Trophoblast cell (in vitro differentiated cells and primary cell): ENCODE results near the gene CA12.

Source experiments
- DNase-seq, 2 donors: peaks; one replicate each; pipeline ENCODE4 v3.0.0-alpha.2; 2016
- H2AFZ ChIP-seq: 2 replicates; pipeline ENCODE4 v1.6.1; 2013; ENCODE audit warnings: low read length, moderate library complexity, mild to moderate bottlenecking; ENCODE audit not compliant: insufficient read depth, poor library complexity
- H2AK5ac ChIP-seq: 2 replicates; pipeline ENCODE4 v1.6.1; 2013; ENCODE audit warnings: mild to moderate bottlenecking, low read length
- H2BK120ac ChIP-seq: 2 replicates; pipeline ENCODE4 v1.6.1; 2013; ENCODE audit warnings: low read length, mild to moderate bottlenecking, moderate library complexity; ENCODE audit not compliant: insufficient read depth, poor library complexity
- H2BK12ac ChIP-seq: 2 replicates; pipeline ENCODE4 v1.6.1; 2013; ENCODE audit warnings: mild to moderate bottlenecking, low read length, moderate library complexity
- H2BK5ac ChIP-seq: 2 replicates; pipeline ENCODE4 v1.6.1; 2013; ENCODE audit warnings: low read length, low read depth, moderate library complexity, mild to moderate bottlenecking; ENCODE audit not compliant: poor library complexity
- H3K14ac ChIP-seq: 2 replicates; pipeline ENCODE4 v1.6.1; 2013; ENCODE audit warnings: mild to moderate bottlenecking, low read length
- H3K18ac ChIP-seq: 2 replicates; pipeline ENCODE4 v1.6.1; 2013; ENCODE audit warnings: mild to moderate bottlenecking, low read length
- H3K23ac ChIP-seq: 2 replicates; pipeline ENCODE4 v1.6.1; 2013; ENCODE audit warnings: low read length
- H3K27ac ChIP-seq: 2 replicates; pipeline ENCODE4 v1.5.1; 2013; ENCODE audit warnings: low read depth, mild to moderate bottlenecking, inconsistent platforms, low read length, moderate library complexity
- H3K27me3 ChIP-seq: 2 replicates; pipeline ENCODE4 v1.6.1; 2013; ENCODE audit warnings: inconsistent platforms, mild to moderate bottlenecking, low read length, moderate library complexity; ENCODE audit not compliant: insufficient read depth
- H3K36me3 ChIP-seq, 2 experiments: 1 replicate in 1 of 2; 2 replicates in 1 of 2; pipeline ENCODE4 v1.6.1; 2013; ENCODE audit warnings: low read length in 2 of 2, mild to moderate bottlenecking in 2 of 2, moderate library complexity in 1 of 2; ENCODE audit not compliant: insufficient read depth in 2 of 2, control insufficient read depth in 1 of 2
- H3K4ac ChIP-seq: 2 replicates; pipeline ENCODE4 v1.6.1; 2013; ENCODE audit warnings: low read depth, mild to moderate bottlenecking, low read length, moderate library complexity
- H3K4me1 ChIP-seq, 2 experiments: 1 replicate in 1 of 2; 2 replicates in 1 of 2; pipeline ENCODE4 v1.6.1; 2013; ENCODE audit warnings: low read length in 2 of 2, mild to moderate bottlenecking in 2 of 2, moderate library complexity in 1 of 2; ENCODE audit not compliant: insufficient read depth in 2 of 2, control insufficient read depth in 1 of 2
- H3K4me2 ChIP-seq: 2 replicates; pipeline ENCODE4 v1.6.1; 2013; ENCODE audit warnings: inconsistent platforms, mild to moderate bottlenecking, low read length, moderate library complexity
- H3K4me3 ChIP-seq: 2 replicates; pipeline ENCODE4 v1.5.1; 2013; ENCODE audit warnings: mild to moderate bottlenecking, low read depth, low read length, inconsistent platforms
- H3K79me1 ChIP-seq: one replicate; pipeline ENCODE4 v1.6.1; 2013; ENCODE audit warnings: low read length
- H3K79me2 ChIP-seq: 2 replicates; pipeline ENCODE4 v1.6.1; 2013; ENCODE audit warnings: low read length, mild to moderate bottlenecking; ENCODE audit not compliant: control insufficient read depth, insufficient read depth, poor library complexity
- H3K9ac ChIP-seq: 2 replicates; pipeline ENCODE4 v1.6.1; 2013; ENCODE audit warnings: mild to moderate bottlenecking, low read length
- H3K9me3 ChIP-seq: 2 replicates; pipeline ENCODE4 v1.6.1; 2013; ENCODE audit warnings: low read depth, mild to moderate bottlenecking, control low read depth, inconsistent platforms, low read length; ENCODE audit not compliant: insufficient read depth
- H4K12ac ChIP-seq: 2 replicates; pipeline ENCODE4 v1.6.1; 2013; ENCODE audit warnings: low read depth, mild to moderate bottlenecking, low read length, moderate library complexity
- H4K8ac ChIP-seq: 2 replicates; pipeline ENCODE4 v1.6.1; 2013; ENCODE audit warnings: low read depth, mild to moderate bottlenecking, low read length, moderate library complexity
- H4K91ac ChIP-seq: one replicate; pipeline ENCODE4 v1.6.1; 2013; ENCODE audit warnings: low read depth, mild to moderate bottlenecking, low read length, moderate library complexity
- WGBS: extraction: QIAGEN DNeasy Blood & Tissue Kit; methylation state at CpG from one replicate; pipeline ENCODE4 v1.1.7; 2013; ENCODE audit warnings: missing lambda C conversion rate; ENCODE audit not compliant: insufficient read length, insufficient coverage; ENCODE audit errors: extremely low coverage; 5-methylcytosine and 5-hydroxymethylcytosine counted together

The CA12 gene

DNA sequence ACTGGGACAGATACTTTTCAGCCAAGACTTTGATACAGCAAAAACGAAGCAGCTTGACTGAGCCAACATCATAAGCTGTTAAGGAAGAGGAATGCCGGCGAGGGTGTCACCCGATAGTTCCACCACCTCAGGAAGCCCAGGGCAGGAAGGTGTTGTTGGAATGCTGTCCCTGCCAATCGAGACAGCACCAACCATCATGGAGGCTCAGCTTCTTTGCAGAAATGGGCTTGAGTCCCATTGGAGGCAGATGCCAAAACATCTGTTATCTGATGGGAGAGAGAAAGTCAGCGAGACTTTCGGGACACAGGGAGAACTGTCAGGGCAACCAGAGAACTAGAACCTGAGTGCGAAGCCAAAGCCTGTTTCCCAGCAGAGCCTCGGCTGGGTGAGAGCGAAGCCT lies 50.7 kb downstream of the CA12 start:
- no peak overlapping the region for H3K4ac ChIP-seq
- no peak overlapping the region for H2BK12ac ChIP-seq
- no peak overlapping the region for H4K8ac ChIP-seq
- DNase-seq, result no peak
- H3K4me1 ChIP-seq, result no peaks in the 10 kb centered on the region
- H3K4me3 ChIP-seq, result no peak overlapping the region
- H3K9me3 ChIP-seq, result no peaks in the 10 kb centered on the region
- no peaks in the 10 kb centered on the region for H3K79me2 ChIP-seq
- H3K4me2 ChIP-seq, result no peak overlapping the region
- no peak overlapping the region for H4K12ac ChIP-seq
- no peak overlapping the region for H3K23ac ChIP-seq
- H2AK5ac ChIP-seq, result no peak overlapping the region
- no peaks in the 10 kb centered on the region for H3K27me3 ChIP-seq
- H3K27ac ChIP-seq, result no peak overlapping the region
- H2BK120ac ChIP-seq, result no peak overlapping the region
- H4K91ac ChIP-seq, result no peak overlapping the region
- H2AFZ ChIP-seq, result no peak overlapping the region
- no peak overlapping the region for H3K14ac ChIP-seq
- no CpG with 5 or more reads among the region's 10 CpGs for WGBS
- no peaks in the 10 kb centered on the region for H3K79me1 ChIP-seq
- H3K36me3 ChIP-seq, result no peaks in the 10 kb centered on the region
- no peak overlapping the region for H2BK5ac ChIP-seq
- no peak overlapping the region for H3K18ac ChIP-seq
- no peak overlapping the region for H3K9ac ChIP-seq

DNA sequence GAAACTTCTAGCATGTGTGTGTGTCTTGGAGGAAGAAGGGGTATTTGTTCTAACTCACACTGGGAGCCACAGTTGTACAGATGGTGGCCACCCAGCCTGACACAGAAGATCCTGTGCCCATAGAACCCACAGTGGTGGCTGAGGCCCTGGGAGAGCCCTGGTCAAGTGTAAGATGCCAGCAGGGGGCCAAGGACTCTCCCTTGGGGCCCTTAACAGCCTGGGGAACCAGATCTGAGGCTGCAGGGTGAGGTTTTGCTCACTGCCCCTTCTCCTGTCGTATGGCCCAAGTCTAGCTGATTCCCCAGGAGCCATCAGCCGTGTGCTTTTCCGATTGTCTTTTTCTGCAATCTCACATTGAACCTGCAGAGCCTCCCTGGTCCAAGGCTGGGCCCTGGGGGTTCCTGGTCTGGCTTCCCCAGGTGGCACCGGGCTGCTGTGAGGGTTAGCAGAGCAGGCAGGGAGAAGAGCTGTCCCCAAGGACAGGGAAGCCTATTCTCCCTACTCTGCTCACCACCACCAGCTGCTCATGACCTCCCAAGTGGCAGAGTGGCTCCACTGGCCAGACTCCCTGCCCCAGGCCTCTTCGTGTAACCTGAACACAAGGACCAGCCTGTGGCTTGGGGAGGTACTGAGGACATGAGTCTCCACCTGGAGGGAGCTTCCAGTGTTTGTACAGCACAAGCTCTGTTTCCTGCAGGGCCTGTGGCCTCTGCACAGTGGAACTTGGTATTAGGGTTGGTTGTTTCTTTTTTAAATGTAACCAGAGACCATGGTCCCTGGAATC lies 51.9 kb downstream of the CA12 start:
- Histone ChIP-seq H3K23ac (no peak overlapping the region), H4K91ac (no peak overlapping the region), H3K4me1 (no peaks in the 10 kb centered on the region), H2BK120ac (no peak overlapping the region), H3K9me3 (no peaks in the 10 kb centered on the region), H3K4me3 (no peak overlapping the region), H3K27ac (no peak overlapping the region), H3K79me2 (no peaks in the 10 kb centered on the region), H3K79me1 (no peaks in the 10 kb centered on the region), H3K4me2 (no peak overlapping the region), H2BK12ac (no peak overlapping the region), H2BK5ac (no peak overlapping the region), H3K36me3 (no peaks in the 10 kb centered on the region), H3K9ac (no peak overlapping the region), H3K4ac (no peak overlapping the region), H3K14ac (no peak overlapping the region), H2AFZ (no peak overlapping the region), H3K27me3 (no peaks in the 10 kb centered on the region), H2AK5ac (no peak overlapping the region), H4K12ac (no peak overlapping the region), H4K8ac (no peak overlapping the region), H3K18ac (no peak overlapping the region)
- no CpG with 5 or more reads among the region's 5 CpGs for WGBS
- DNase-seq, result no peak

DNA sequence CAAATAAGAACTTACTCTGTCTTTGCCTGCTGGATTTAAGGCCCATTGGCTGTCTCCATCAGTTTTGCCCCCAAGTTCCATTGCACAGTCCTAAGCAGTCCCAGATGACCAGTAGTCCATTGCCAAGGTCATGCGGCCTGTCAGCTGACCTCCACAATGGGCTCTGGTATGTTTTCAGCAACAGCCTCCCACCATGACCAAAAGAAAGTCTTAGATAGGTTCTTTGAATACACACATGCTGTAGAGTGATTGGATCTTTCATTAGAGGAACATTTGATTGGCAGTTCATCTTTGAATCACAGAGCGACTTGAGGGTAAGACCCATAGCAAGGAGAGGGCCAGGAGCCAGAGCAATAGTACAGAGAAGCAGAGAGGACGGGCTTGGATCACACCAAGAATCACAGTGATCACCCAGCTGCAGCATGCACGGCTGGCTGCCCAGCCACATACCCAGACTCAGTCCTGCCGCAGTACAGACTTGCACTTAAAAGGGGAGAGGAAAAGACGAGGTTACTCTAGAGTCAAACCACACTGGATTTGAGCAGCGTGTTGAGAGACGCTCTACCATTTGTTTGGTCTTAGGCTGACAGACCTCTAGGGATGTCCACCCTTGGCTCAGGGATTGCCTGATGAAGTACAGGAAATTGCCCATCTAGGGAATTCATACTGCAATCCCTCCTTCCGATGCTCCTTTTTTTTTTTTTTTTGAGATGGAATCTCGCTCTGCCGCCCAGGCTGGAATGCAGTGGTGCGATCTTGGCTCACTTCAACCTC lies 53.8 kb downstream of the CA12 start:
- Histone ChIP-seq H3K18ac (no peak overlapping the region), H3K79me2 (no peaks in the 10 kb centered on the region), H4K8ac (no peak overlapping the region), H2BK12ac (no peak overlapping the region), H3K4me2 (no peak overlapping the region), H4K12ac (no peak overlapping the region), H3K4ac (no peak overlapping the region), H3K23ac (no peak overlapping the region), H3K27me3 (no peaks in the 10 kb centered on the region), H3K4me3 (no peak overlapping the region), H3K27ac (no peak overlapping the region), H2AK5ac (no peak overlapping the region), H2AFZ (no peak overlapping the region), H3K4me1 (no peaks in the 10 kb centered on the region), H3K14ac (no peak overlapping the region), H3K36me3 (no peaks in the 10 kb centered on the region), H3K9me3 (no peaks in the 10 kb centered on the region), H2BK5ac (no peak overlapping the region), H2BK120ac (no peak overlapping the region), H3K9ac (no peak overlapping the region), H3K79me1 (no peaks in the 10 kb centered on the region), H4K91ac (no peak overlapping the region)
- WGBS, result no CpG with 5 or more reads among the region's 12 CpGs
- no peak for DNase-seq

DNA sequence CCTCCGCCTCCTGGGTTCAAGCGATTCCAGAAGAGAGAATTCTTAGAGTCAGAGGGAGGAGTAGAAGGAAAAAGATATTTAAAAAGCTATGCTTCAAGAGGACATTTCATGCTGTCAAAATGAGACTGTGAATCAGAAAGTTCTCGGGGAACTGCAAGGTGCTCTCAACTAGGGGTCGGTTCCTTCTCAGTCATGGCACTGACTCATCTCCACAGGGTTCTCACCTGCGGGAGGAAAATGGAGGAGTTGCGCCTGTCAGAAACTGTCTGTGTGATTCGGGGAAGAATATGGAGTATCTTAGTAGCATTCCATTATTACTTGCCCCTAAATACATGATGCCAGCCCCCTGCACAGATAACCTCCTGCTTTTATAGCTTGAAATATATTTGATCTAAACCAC lies 56.9 kb downstream of the CA12 start:
- no peak overlapping the region for H2AK5ac ChIP-seq
- no peak overlapping the region for H3K4me3 ChIP-seq
- no peaks in the 10 kb centered on the region for H3K79me2 ChIP-seq
- no CpG with 5 or more reads among the region's 7 CpGs for WGBS
- H3K27ac ChIP-seq, result no peak overlapping the region
- no peak overlapping the region for H2BK120ac ChIP-seq
- H3K9me3 ChIP-seq, result no peaks in the 10 kb centered on the region
- no peak overlapping the region for H2AFZ ChIP-seq
- no peak overlapping the region for H3K18ac ChIP-seq
- no peak overlapping the region for H3K14ac ChIP-seq
- H4K91ac ChIP-seq, result no peak overlapping the region
- no peak overlapping the region for H2BK12ac ChIP-seq
- H4K8ac ChIP-seq, result no peak overlapping the region
- H3K36me3 ChIP-seq, result no peaks in the 10 kb centered on the region
- no peak for DNase-seq
- no peak overlapping the region for H2BK5ac ChIP-seq
- H3K9ac ChIP-seq, result no peak overlapping the region
- no peaks in the 10 kb centered on the region for H3K4me1 ChIP-seq
- no peaks in the 10 kb centered on the region for H3K79me1 ChIP-seq
- H3K23ac ChIP-seq, result no peak overlapping the region
- no peaks in the 10 kb centered on the region for H3K27me3 ChIP-seq
- no peak overlapping the region for H3K4me2 ChIP-seq
- no peak overlapping the region for H3K4ac ChIP-seq
- H4K12ac ChIP-seq, result no peak overlapping the region
